SH-SY5Y (cell line): ENCODE results near the gene LELP1.

Source experiments
- GATA2 ChIP-seq: IDR thresholded peaks from 2 replicates; pipeline ENCODE4 v1.6.1; 2011; ENCODE audit warnings: mild to moderate bottlenecking, low read depth, low read length
- GATA3 ChIP-seq: IDR thresholded peaks from 2 replicates; pipeline ENCODE4 v1.6.1; 2011; ENCODE audit warnings: low read depth, mild to moderate bottlenecking, low read length, moderate library complexity

- no peak for TF ChIP-seq GATA3
- no peak for TF ChIP-seq GATA2
Measured at GRCh38 chr1:153206631-153207030, 3.4 kb downstream of the LELP1 start.
